Liver (tissue), 9 donors: Measurements from ENCODE around the gene LHFPL2. TPM values are rescaled to one million over a fixed set of nuclear protein-coding genes. Genes with fewer than 3 reads are reported as not detected.

Experiments
- DNase-seq: peaks from one replicate; pipeline ENCODE4 v3.0.0-alpha.2; 2017; ENCODE audit warnings: low spot score
- H3K27ac ChIP-seq, 2 donors: one replicate each; pipeline ENCODE4 v1.7.0; 2013; ENCODE audit warnings: inconsistent platforms in 2 of 2, low read length in 2 of 2, control low read depth in 1 of 2, low read depth in 1 of 2, mild to moderate bottlenecking in 1 of 2
- H3K27me3 ChIP-seq, 4 donors: one replicate each; pipeline versions ENCODE4 v1.6.1 to v1.7.0; 2013; ENCODE audit warnings: low read length in 3 of 4, inconsistent platforms in 1 of 4, mild to moderate bottlenecking in 1 of 4, moderate library complexity in 1 of 4; ENCODE audit not compliant: control insufficient read depth in 4 of 4, insufficient read depth in 4 of 4
- H3K36me3 ChIP-seq, 4 donors: one replicate each; pipeline versions ENCODE4 v1.6.1 to v1.7.0; 2013; ENCODE audit warnings: low read length in 3 of 4, mild to moderate bottlenecking in 3 of 4, low read depth in 1 of 4, moderate library complexity in 1 of 4; ENCODE audit not compliant: control insufficient read depth in 4 of 4, insufficient read depth in 3 of 4
- H3K4me1 ChIP-seq, 4 donors: one replicate each; pipeline versions ENCODE4 v1.6.1 to v1.7.0; 2013; ENCODE audit warnings: low read length in 3 of 4, mild to moderate bottlenecking in 3 of 4, moderate library complexity in 1 of 4; ENCODE audit not compliant: control insufficient read depth in 4 of 4, insufficient read depth in 4 of 4
- H3K4me3 ChIP-seq, 3 donors: one replicate each; pipeline versions ENCODE4 v1.6.1 to v1.7.0; 2013; ENCODE audit warnings: low read length in 3 of 3, control low read depth in 1 of 3, low read depth in 1 of 3, mild to moderate bottlenecking in 1 of 3
- H3K9ac ChIP-seq, 2 donors: one replicate each; pipeline ENCODE4 v1.7.0; 2013; ENCODE audit warnings: low read length in 2 of 2, mild to moderate bottlenecking in 2 of 2, moderate library complexity in 2 of 2, control low read depth in 1 of 2, low read depth in 1 of 2
- H3K9me3 ChIP-seq, 4 donors: one replicate each; pipeline versions ENCODE4 v1.6.1 to v1.7.0; 2013; ENCODE audit warnings: low read length in 3 of 4; ENCODE audit not compliant: control insufficient read depth in 4 of 4
- CTCF ChIP-seq: fragments of 150-350 bp; IDR thresholded peaks from 2 replicates; pipeline ENCODE4 v1.5.1; 2017; ENCODE audit warnings: improper control_type of control experiment, low read depth, low read length; ENCODE audit not compliant: missing input control
- EGR1 ChIP-seq, 2 donors: IDR thresholded peaks; 2 replicates each; pipeline ENCODE4 v1.6.1; 2016 to 2018; ENCODE audit warnings: antibody characterized with exemption in 2 of 2, low read depth in 2 of 2
- FOXA2 ChIP-seq: IDR thresholded peaks from 2 replicates; pipeline ENCODE4 v1.6.1; 2016; ENCODE audit warnings: antibody characterized with exemption
- GABPA ChIP-seq, 2 donors: IDR thresholded peaks in 1 of 2; conservative IDR thresholded peaks in 1 of 2; 2 replicates each; pipeline ENCODE4 v1.6.1; 2016; ENCODE audit warnings: antibody characterized with exemption in 2 of 2, mild to moderate bottlenecking in 1 of 2, moderate library complexity in 1 of 2
- HNF4A ChIP-seq, 2 donors: conservative IDR thresholded peaks; 2 replicates each; pipeline ENCODE4 v1.6.1; 2016; ENCODE audit warnings: antibody characterized with exemption in 2 of 2, mild to moderate bottlenecking in 2 of 2
- HNF4G ChIP-seq: IDR thresholded peaks from 2 replicates; pipeline ENCODE4 v1.6.1; 2016; ENCODE audit warnings: antibody characterized with exemption
- JUND ChIP-seq, 2 donors: IDR thresholded peaks; 2 replicates each; pipeline ENCODE4 v1.6.1; 2016; ENCODE audit warnings: antibody characterized with exemption in 2 of 2
- MAX ChIP-seq: IDR thresholded peaks from 2 replicates; pipeline ENCODE4 v1.6.1; 2016; ENCODE audit warnings: antibody characterized with exemption
- NR2F2 ChIP-seq: IDR thresholded peaks from 2 replicates; pipeline ENCODE4 v1.6.1; 2016; ENCODE audit warnings: antibody characterized with exemption
- RAD21 ChIP-seq, 2 donors: IDR thresholded peaks; 2 replicates each; pipeline ENCODE4 v1.6.1; 2016; ENCODE audit warnings: antibody characterized with exemption in 2 of 2, mild to moderate bottlenecking in 2 of 2
- RXRA ChIP-seq, 2 donors: IDR thresholded peaks; 2 replicates each; pipeline ENCODE4 v1.6.1; 2017 to 2018; ENCODE audit warnings: antibody characterized with exemption in 2 of 2, mild to moderate bottlenecking in 1 of 2
- SP1 ChIP-seq: IDR thresholded peaks from 2 replicates; pipeline ENCODE4 v1.6.1; 2018; ENCODE audit warnings: antibody characterized with exemption, mild to moderate bottlenecking
- TAF1 ChIP-seq: conservative IDR thresholded peaks from 2 replicates; pipeline ENCODE4 v1.6.1; 2016; ENCODE audit warnings: antibody characterized with exemption, mild to moderate bottlenecking
- YY1 ChIP-seq: IDR thresholded peaks from 2 replicates; pipeline ENCODE4 v1.6.1; 2016; ENCODE audit warnings: antibody characterized with exemption, mild to moderate bottlenecking
- ZBTB33 ChIP-seq: IDR thresholded peaks from 2 replicates; pipeline ENCODE4 v1.6.1; 2016; ENCODE audit warnings: antibody characterized with exemption
- WGBS: extraction: QIAGEN DNeasy Blood & Tissue Kit; methylation state at CpG from one replicate; pipeline ENCODE4 v1.1.7; 2013; 5-methylcytosine and 5-hydroxymethylcytosine counted together
- polyA plus RNA-seq, 2 donors: library from polyadenylated mRNA; stranded (reverse) in 1 of 2; unstranded in 1 of 2; fragments of 200-250 nt in 1 of 2; fragments of >200 nt in 1 of 2; fragmentation: Nextera tagmentation in 1 of 2; extraction: Ambion mirVana in 1 of 2; gene quantifications; one replicate each; pipeline versions ENCODE4 v1.2.1 to v1.2.3, GENCODE V29; 2013 to 2015
- total RNA-seq, 2 donors: library from RNA; depleted of rRNA; stranded (reverse); fragments of >200 nt; gene quantifications; one replicate each; pipeline ENCODE4 v1.2.3, GENCODE V29; 2014
- donor health status: healthy.
- donor health status: healthy.
- donor health status: healthy.
- donor health status: healthy.
- donor health status: healthy.

Gene LHFPL2
- total and polyA plus RNA-seq, 4 donors = 1.6 to 9.4 (median 5.6) TPM

GRCh38 chr5:78503958-78504653 lies 144.5 kb downstream of the LHFPL2 start:
- no peak overlapping the region for H3K4me3 ChIP-seq
- H3K36me3 ChIP-seq = no peaks in the 10 kb centered on the region
- peak overlapping the region in 1 of 2 donors; percentile 5 for H3K27ac ChIP-seq
- no peak overlapping the region for H3K9ac ChIP-seq
- no peaks in the 10 kb centered on the region for H3K4me1 ChIP-seq
- H3K9me3 ChIP-seq = no peaks in the 10 kb centered on the region
- 92% methylated on average over 4 of the region's 4 CpGs for WGBS
- H3K27me3 ChIP-seq = no peaks in the 10 kb centered on the region
- DNase-seq = no peak
- TF ChIP-seq HNF4G (no peak), NR2F2 (no peak), YY1 (no peak), RXRA (IDR thresholded peaks at IDR 0.05) (no peak), ZBTB33 (no peak), MAX (no peak), SP1 (no peak)

- 72% methylated on average over 9 of the region's 9 CpGs for WGBS
- Histone ChIP-seq H3K36me3 (no peaks in the 10 kb centered on the region), H3K27ac (no peak overlapping the region), H3K9ac (no peak overlapping the region), H3K4me1 (no peaks in the 10 kb centered on the region), H3K4me3 (no peak overlapping the region), H3K9me3 (no peaks in the 10 kb centered on the region), H3K27me3 (peaks cover 0 to 4% (median 0%) of the 10 kb centered on the region in 4 donors)
- TF ChIP-seq CTCF (no peak), RAD21 (IDR thresholded peaks at IDR 0.05) (no peak), SP1 (no peak)
- no peak for DNase-seq
Measured at GRCh38 chr5:78501411-78502352, 146.9 kb downstream of the LHFPL2 start.

- Histone ChIP-seq H3K27me3 (peaks cover 0 to 4% (median 0%) of the 10 kb centered on the region in 4 donors), H3K36me3 (no peaks in the 10 kb centered on the region), H3K4me1 (no peaks in the 10 kb centered on the region), H3K27ac (no peak overlapping the region), H3K4me3 (no peak overlapping the region), H3K9me3 (no peaks in the 10 kb centered on the region), H3K9ac (no peak overlapping the region)
- WGBS = 94% methylated on average over 5 of the region's 5 CpGs
- DNase-seq = no peak
- TF ChIP-seq JUND (IDR thresholded peaks at IDR 0.05) (no peak), HNF4A (conservative IDR thresholded peaks at IDR 0.05) (no peak), MAX (no peak), RXRA (IDR thresholded peaks at IDR 0.05) (no peak), SP1 (no peak), EGR1 (IDR thresholded peaks at IDR 0.05; ENCODE audit: low read depth in 2 of 2) (no peak), GABPA (IDR thresholded peaks at IDR 0.05 in 1 of 2, conservative IDR thresholded peaks at IDR 0.05 in 1 of 2) (no peak), FOXA2 (no peak), TAF1 (no peak)
Measured at GRCh38 chr5:78500871-78501270, 147.7 kb downstream of the LHFPL2 start.
